HPDE6-E6E7 (cell line): ENCODE results near the gene GALNT1.

ENCODE experiments used
- DNase-seq: peaks from one replicate; pipeline ENCODE4 v3.0.0; 2011; ENCODE audit warnings: missing footprints; ENCODE audit errors: extremely low spot score

Gene GALNT1

GRCh38 chr18:35716169-35716831 lies 134.8 kb downstream of the GALNT1 start:
- DNase-seq: no peak

GRCh38 chr18:35717182-35717581 lies 135.6 kb downstream of the GALNT1 start:
- no peak for DNase-seq

- no peak for DNase-seq
Measured at GRCh38 chr18:35721431-35722081, 140.0 kb downstream of the GALNT1 start.

GRCh38 chr18:35728676-35729075 lies 147.1 kb downstream of the GALNT1 start:
- no peak for DNase-seq

GRCh38 chr18:35729991-35730668 lies 148.6 kb downstream of the GALNT1 start:
- DNase-seq: no peak

- DNase-seq: no peak
Measured at GRCh38 chr18:35730691-35731370, 149.3 kb downstream of the GALNT1 start.

GRCh38 chr18:35731701-35732100 lies 150.2 kb downstream of the GALNT1 start:
- no peak for DNase-seq

GRCh38 chr18:35732162-35732561 lies 150.6 kb downstream of the GALNT1 start:
- no peak for DNase-seq

GRCh38 chr18:35732636-35733035 lies 151.1 kb downstream of the GALNT1 start:
- no peak for DNase-seq

GRCh38 chr18:35733408-35733807 lies 151.9 kb downstream of the GALNT1 start:
- DNase-seq: no peak

- no peak for DNase-seq
Measured at GRCh38 chr18:35736696-35737095, 155.2 kb downstream of the GALNT1 start.

GRCh38 chr18:35739778-35740177 lies 158.2 kb downstream of the GALNT1 start:
- no peak for DNase-seq

GRCh38 chr18:35740656-35741055 lies 159.1 kb downstream of the GALNT1 start:
- DNase-seq: no peak

- DNase-seq: no peak
Measured at GRCh38 chr18:35743916-35744315, 162.4 kb downstream of the GALNT1 start.

GRCh38 chr18:35745814-35746213 lies 164.3 kb downstream of the GALNT1 start:
- no peak for DNase-seq

GRCh38 chr18:35746826-35747339 lies 165.3 kb downstream of the GALNT1 start:
- DNase-seq: no peak

- no peak for DNase-seq
Measured at GRCh38 chr18:35747894-35748472, 166.4 kb downstream of the GALNT1 start.

- no peak for DNase-seq
Measured at GRCh38 chr18:35749701-35750100, 168.2 kb downstream of the GALNT1 start.

GRCh38 chr18:35750929-35751328 lies 169.4 kb downstream of the GALNT1 start:
- no peak for DNase-seq

GRCh38 chr18:35753306-35753910 lies 171.9 kb downstream of the GALNT1 start:
- no peak for DNase-seq

GRCh38 chr18:35754464-35754863 lies 172.9 kb downstream of the GALNT1 start:
- DNase-seq: no peak
